Measurements from ENCODE around the gene DRC1.
"Not testable (repeated sequence)": the region's sequence is repeated elsewhere in the genome, so short reads cannot be mapped to it uniquely, and the experiment has no call there.

Gene DRC1

DNA sequence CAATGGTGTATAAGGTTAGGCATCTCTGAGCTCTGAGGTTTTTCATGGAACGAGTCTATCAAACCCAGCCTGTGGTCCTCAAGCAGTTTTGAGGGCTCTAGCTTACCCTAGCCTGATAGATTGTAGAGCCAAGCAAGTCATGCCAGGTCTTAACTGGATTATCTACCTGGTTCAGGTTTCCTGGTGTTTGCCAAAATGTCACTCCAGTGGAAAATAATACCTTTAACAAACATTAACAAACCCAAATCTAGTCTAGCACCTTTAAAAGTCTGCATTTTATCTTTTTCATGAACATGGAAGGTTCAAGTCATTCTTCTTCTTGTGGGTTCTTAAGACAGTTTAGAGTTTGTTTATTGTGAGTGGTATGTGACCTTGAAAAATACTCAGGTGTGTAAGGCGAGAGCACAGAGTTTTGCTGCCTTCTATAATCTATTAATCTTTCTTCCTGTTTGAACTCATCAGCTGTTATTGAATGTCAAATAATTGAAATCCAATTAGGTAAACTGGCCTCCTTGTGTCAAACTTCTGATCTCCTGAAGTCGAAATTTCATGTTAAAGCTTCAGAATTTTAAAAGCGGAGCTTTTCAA, 41.7 kb upstream of the DRC1 start:
- Histone ChIP-seq H3K36me3 (ENCODE audit: control insufficient read depth, insufficient read depth, low read length) (peaks cover 1% of the 10 kb centered on the region), H3K4me3 (replicated peaks; ENCODE audit: low read depth, low read length) (no peak overlapping the region), H3K27me3 (replicated peaks; ENCODE audit: control insufficient read depth, insufficient read depth, low read length) (no peaks in the 10 kb centered on the region)
- DNase-seq (ENCODE audit: extremely low read depth, insufficient read length): no peak
- TF ChIP-seq, protein P1, sequence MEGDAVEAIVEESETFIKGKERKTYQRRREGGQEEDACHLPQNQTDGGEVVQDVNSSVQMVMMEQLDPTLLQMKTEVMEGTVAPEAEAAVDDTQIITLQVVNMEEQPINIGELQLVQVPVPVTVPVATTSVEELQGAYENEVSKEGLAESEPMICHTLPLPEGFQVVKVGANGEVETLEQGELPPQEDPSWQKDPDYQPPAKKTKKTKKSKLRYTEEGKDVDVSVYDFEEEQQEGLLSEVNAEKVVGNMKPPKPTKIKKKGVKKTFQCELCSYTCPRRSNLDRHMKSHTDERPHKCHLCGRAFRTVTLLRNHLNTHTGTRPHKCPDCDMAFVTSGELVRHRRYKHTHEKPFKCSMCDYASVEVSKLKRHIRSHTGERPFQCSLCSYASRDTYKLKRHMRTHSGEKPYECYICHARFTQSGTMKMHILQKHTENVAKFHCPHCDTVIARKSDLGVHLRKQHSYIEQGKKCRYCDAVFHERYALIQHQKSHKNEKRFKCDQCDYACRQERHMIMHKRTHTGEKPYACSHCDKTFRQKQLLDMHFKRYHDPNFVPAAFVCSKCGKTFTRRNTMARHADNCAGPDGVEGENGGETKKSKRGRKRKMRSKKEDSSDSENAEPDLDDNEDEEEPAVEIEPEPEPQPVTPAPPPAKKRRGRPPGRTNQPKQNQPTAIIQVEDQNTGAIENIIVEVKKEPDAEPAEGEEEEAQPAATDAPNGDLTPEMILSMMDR (IDR thresholded peaks at IDR 0.05; ENCODE audit: insufficient read depth, low read length, poor library complexity, severe bottlenecking): no peak

DNA sequence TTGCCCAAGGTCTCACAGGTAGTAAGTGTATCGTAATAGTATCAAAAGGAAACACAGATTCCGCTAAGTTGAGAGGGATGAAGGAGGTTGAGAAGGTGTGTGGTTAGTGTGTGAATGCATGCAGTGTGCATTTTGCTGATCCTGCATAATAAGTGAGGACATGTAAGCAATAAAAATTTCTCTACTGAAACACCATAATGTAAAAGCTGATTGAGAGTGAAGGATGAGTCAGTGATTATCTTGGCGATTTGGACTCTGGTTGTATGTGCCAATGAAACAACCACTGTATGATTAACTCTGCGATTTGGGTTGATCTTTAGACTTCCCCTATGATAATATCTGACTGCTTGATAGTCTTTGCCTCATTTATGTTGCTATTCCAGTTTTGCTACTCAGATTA, 38.4 kb upstream of the DRC1 start:
- DNase-seq (ENCODE audit: extremely low read depth, insufficient read length): no peak
- Histone ChIP-seq H3K36me3 (ENCODE audit: control insufficient read depth, insufficient read depth, low read length) (peaks cover 5% of the 10 kb centered on the region), H3K27me3 (replicated peaks; ENCODE audit: control insufficient read depth, insufficient read depth, low read length) (no peaks in the 10 kb centered on the region), H3K4me3 (replicated peaks; ENCODE audit: low read depth, low read length) (no peak overlapping the region)
- TF ChIP-seq, protein P1 (IDR thresholded peaks at IDR 0.05; ENCODE audit: insufficient read depth, low read length, poor library complexity, severe bottlenecking): no peak

DNA sequence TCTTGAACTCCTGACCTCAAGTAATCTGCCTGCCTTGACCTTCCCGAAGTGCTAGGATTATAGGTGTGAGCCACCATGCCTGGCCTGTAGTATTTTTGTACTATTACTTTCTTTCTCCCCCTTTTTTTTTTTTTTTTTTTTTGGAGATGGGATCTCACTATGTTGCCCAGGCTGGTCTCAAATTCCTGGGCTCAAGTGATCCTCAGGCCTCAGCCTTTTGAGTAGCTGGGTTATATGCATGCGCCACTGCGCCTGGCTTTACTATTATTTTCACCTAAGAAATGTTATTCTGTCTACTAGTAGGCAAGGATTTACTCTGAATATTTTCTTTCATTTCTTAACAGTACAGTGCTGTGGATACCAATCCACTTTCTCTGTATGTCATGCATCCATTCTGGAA, 37.8 kb upstream of the DRC1 start:
- Histone ChIP-seq H3K4me3 (replicated peaks; ENCODE audit: low read depth, low read length) (no peak overlapping the region), H3K36me3 (ENCODE audit: control insufficient read depth, insufficient read depth, low read length) (peaks cover 5% of the 10 kb centered on the region), H3K27me3 (replicated peaks; ENCODE audit: control insufficient read depth, insufficient read depth, low read length) (no peaks in the 10 kb centered on the region)
- TF ChIP-seq, protein P1 (IDR thresholded peaks at IDR 0.05; ENCODE audit: insufficient read depth, low read length, poor library complexity, severe bottlenecking): no peak
- no peak for DNase-seq (ENCODE audit: extremely low read depth, insufficient read length)

DNA sequence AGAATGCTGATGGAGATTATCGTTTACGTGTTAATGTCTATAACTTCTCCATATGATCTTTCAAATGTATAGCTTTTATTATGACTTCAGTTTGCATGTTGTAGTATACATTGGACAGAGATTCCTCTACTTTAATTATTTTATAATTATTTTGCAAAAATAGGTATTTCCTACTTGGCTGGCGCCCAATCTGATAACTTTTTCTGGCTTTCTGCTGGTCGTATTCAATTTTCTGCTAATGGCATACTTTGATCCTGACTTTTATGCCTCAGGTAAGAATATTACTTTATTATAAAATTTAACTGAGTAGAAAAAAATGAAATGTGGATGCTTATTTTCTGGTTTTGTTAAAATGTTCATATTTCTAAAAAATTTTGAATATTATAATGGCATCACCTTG, 37.1 kb upstream of the DRC1 start:
- TF ChIP-seq, protein P1 (IDR thresholded peaks at IDR 0.05; ENCODE audit: insufficient read depth, low read length, poor library complexity, severe bottlenecking): no peak
- DNase-seq (ENCODE audit: extremely low read depth, insufficient read length): no peak
- Histone ChIP-seq H3K36me3 (ENCODE audit: control insufficient read depth, insufficient read depth, low read length) (peaks cover 5% of the 10 kb centered on the region), H3K27me3 (replicated peaks; ENCODE audit: control insufficient read depth, insufficient read depth, low read length) (no peaks in the 10 kb centered on the region), H3K4me3 (replicated peaks; ENCODE audit: low read depth, low read length) (no peak overlapping the region)

DNA sequence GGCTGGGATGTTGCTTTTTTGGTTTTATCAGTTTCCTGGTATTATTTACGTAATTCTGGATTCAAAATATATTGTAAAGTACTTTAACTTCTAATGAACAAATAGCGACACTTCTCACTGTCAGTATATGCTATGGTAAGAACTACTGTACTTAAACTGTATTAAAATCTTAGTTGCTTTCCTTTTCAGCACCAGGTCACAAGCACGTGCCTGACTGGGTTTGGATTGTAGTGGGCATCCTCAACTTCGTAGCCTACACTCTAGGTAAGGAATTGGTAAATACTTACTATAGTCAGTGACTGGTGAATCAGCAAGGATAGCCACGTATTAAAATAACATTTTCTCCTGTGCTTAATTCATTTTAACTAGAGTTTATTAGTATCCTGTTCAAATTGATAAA, 34.8 kb upstream of the DRC1 start:
- H3K27me3 ChIP-seq (replicated peaks; ENCODE audit: control insufficient read depth, insufficient read depth, low read length): no peaks in the 10 kb centered on the region
- H3K36me3 ChIP-seq (ENCODE audit: control insufficient read depth, insufficient read depth, low read length): peaks cover 5% of the 10 kb centered on the region
- TF ChIP-seq, protein P1 (IDR thresholded peaks at IDR 0.05; ENCODE audit: insufficient read depth, low read length, poor library complexity, severe bottlenecking): no peak
- DNase-seq (ENCODE audit: extremely low read depth, insufficient read length): no peak
- H3K4me3 ChIP-seq (replicated peaks; ENCODE audit: low read depth, low read length): no peak overlapping the region

DNA sequence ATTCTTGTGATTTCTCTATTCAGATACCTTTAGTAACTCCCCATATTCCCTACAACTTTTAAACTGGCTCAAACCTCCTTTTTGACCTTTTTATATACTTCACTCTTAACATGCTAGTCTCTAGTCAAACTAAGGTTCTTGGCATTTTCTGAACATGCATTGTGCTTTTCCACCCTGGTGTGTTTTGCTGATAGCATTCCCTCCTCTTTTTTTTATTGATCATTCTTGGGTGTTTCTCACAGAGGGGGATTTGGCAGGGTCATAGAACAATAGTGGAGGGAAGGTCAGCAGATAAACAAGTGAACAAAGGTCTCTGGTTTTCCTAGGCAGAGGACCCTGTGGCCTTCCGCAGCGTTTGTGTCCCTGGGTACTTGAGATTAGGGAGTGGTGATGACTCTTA, 32.1 kb upstream of the DRC1 start:
- not testable (repeated sequence) for H3K27me3 ChIP-seq (replicated peaks; ENCODE audit: control insufficient read depth, insufficient read depth, low read length); H3K4me3 ChIP-seq (replicated peaks; ENCODE audit: low read depth, low read length); H3K36me3 ChIP-seq (ENCODE audit: control insufficient read depth, insufficient read depth, low read length); DNase-seq (ENCODE audit: extremely low read depth, insufficient read length)

DNA sequence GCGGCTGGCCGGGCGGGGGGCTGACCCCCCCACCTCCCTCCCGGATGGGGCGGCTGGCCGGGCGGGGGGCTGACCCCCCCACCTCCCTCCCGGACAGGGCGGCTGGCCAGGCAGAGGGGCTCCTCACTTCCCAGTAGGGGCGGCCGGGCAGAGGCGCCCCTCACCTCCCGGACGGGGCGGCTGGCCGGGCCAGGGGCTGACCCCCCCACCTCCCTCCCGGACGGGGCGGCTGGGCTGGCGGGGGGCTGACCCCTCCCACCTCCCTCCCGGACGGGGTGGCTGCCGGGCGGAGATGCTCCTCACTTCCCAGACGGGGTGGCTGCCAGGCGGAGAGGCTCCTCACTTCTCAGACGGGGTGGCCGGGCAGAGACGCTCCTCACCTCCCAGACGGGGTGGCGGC, 30.8 kb upstream of the DRC1 start:
- H3K27me3 ChIP-seq (replicated peaks; ENCODE audit: control insufficient read depth, insufficient read depth, low read length); H3K4me3 ChIP-seq (replicated peaks; ENCODE audit: low read depth, low read length); DNase-seq (ENCODE audit: extremely low read depth, insufficient read length); H3K36me3 ChIP-seq (ENCODE audit: control insufficient read depth, insufficient read depth, low read length): not testable (repeated sequence)
